Esophagus (tissue), 2 donors: ENCODE measurements around the gene SNRPD3. TPM values are rescaled to one million over a fixed set of nuclear protein-coding genes. Genes with fewer than 3 reads are reported as not detected.
"Not testable (repeated sequence)": the region's sequence is repeated elsewhere in the genome, so short reads cannot be mapped to it uniquely, and the experiment has no call there.

Experiments used
- H3K27ac ChIP-seq, 2 donors: one replicate each; pipeline ENCODE4 v1.5.1; 2013; ENCODE audit warnings: low read depth in 2 of 2, mild to moderate bottlenecking in 2 of 2, inconsistent platforms in 1 of 2, low read length in 1 of 2, moderate library complexity in 1 of 2
- H3K27me3 ChIP-seq, 2 donors: one replicate each; pipeline ENCODE4 v1.6.1; 2013; ENCODE audit warnings: low read length in 2 of 2, control low read depth in 1 of 2, mild to moderate bottlenecking in 1 of 2; ENCODE audit not compliant: insufficient read depth in 2 of 2, control insufficient read depth in 1 of 2
- H3K36me3 ChIP-seq, 2 donors: one replicate each; pipeline ENCODE4 v1.6.1; 2013; ENCODE audit warnings: low read length in 1 of 2; ENCODE audit not compliant: control insufficient read depth in 2 of 2, insufficient read depth in 2 of 2
- H3K4me1 ChIP-seq, 2 donors: one replicate each; pipeline ENCODE4 v1.6.1; 2013; ENCODE audit warnings: low read length in 1 of 2; ENCODE audit not compliant: control insufficient read depth in 2 of 2, insufficient read depth in 2 of 2
- H3K4me3 ChIP-seq, 2 donors: one replicate each; pipeline ENCODE4 v1.5.1; 2013; ENCODE audit warnings: low read length in 2 of 2, mild to moderate bottlenecking in 2 of 2, low read depth in 1 of 2, moderate library complexity in 1 of 2
- H3K9me3 ChIP-seq, 2 donors: one replicate each; pipeline ENCODE4 v1.6.1; 2013; ENCODE audit warnings: mild to moderate bottlenecking in 2 of 2, low read depth in 1 of 2, low read length in 1 of 2, moderate library complexity in 1 of 2; ENCODE audit not compliant: control insufficient read depth in 2 of 2, insufficient read depth in 1 of 2
- WGBS, 2 donors: extraction: QIAGEN DNeasy Blood & Tissue Kit; methylation state at CpG; one replicate each; pipeline ENCODE4 v1.1.7; 2013; 5-methylcytosine and 5-hydroxymethylcytosine counted together
- polyA plus RNA-seq, 2 donors: library from polyadenylated mRNA; stranded (reverse); fragments of 200-250 nt; gene quantifications; one replicate each; pipeline ENCODE4 v1.2.3, GENCODE V29; 2013
- donor health status: healthy with polysubstance abuse.
- donor health status: Bipolar disorder and iron deficiency.

The SNRPD3 gene
- polyA plus RNA-seq, 2 donors, result 71.3 to 134 TPM

GRCh38 chr22:24595228-24595627 lies 39.4 kb downstream of the SNRPD3 start:
- Histone ChIP-seq H3K27ac (no peak overlapping the region), H3K9me3 (peaks cover 0 to 2% of the 10 kb centered on the region in 2 donors), H3K4me3 (no peak overlapping the region), H3K4me1 (peaks cover 0 to 20% of the 10 kb centered on the region in 2 donors), H3K27me3 (no peaks in the 10 kb centered on the region), H3K36me3 (no peaks in the 10 kb centered on the region)
- 88 to 90% methylated on average over 6 of the region's 6 CpGs for WGBS, 2 donors

GRCh38 chr22:24595863-24596262 lies 40.1 kb downstream of the SNRPD3 start:
- H3K4me1 ChIP-seq, result peaks cover 0 to 23% of the 10 kb centered on the region in 2 donors
- peaks cover 0 to 2% of the 10 kb centered on the region in 2 donors for H3K9me3 ChIP-seq
- WGBS, 2 donors, result 93 to 94% methylated on average over 4 of the region's 4 CpGs
- no peaks in the 10 kb centered on the region for H3K27me3 ChIP-seq
- H3K4me3 ChIP-seq, result no peak overlapping the region
- no peak overlapping the region for H3K27ac ChIP-seq
- no peaks in the 10 kb centered on the region for H3K36me3 ChIP-seq

- 84 to 91% methylated on average over 9 of the region's 9 CpGs for WGBS, 2 donors
- not testable (repeated sequence) for H3K9me3 ChIP-seq, H3K4me3 ChIP-seq, H3K27me3 ChIP-seq, H3K36me3 ChIP-seq, H3K27ac ChIP-seq
- H3K4me1 ChIP-seq, result peaks cover 0 to 17% of the 10 kb centered on the region in 2 donors
Measured at GRCh38 chr22:24597076-24597475, 41.3 kb downstream of the SNRPD3 start.

DNA sequence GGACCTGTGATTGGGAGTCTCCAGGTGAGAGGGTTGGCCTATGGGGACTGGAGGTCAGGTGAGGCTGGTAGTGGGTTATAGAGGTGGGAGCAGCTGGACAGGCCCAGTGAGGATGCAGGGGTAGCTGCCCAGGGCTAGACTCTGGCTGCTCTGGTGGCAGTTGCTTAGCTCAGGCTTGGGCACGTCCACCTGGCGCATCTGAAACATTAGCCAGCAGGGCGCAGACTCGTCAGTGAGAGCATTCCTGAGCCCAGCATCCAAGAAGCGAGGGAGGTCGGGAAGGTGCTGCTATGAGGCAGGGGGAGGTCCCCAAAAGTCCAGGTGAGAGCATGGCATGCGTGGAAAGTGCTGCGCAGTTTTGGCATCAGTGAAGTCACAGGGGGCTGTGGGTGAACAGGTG lies 43.7 kb downstream of the SNRPD3 start:
- Histone ChIP-seq H3K4me3 (no peak overlapping the region), H3K27me3 (no peaks in the 10 kb centered on the region)
- 48 to 67% methylated on average over 8 of the region's 8 CpGs for WGBS, 2 donors

GRCh38 chr22:24599958-24600715 lies 44.3 kb downstream of the SNRPD3 start:
- H3K27ac ChIP-seq, H3K4me3 ChIP-seq, H3K27me3 ChIP-seq, H3K4me1 ChIP-seq, H3K36me3 ChIP-seq, H3K9me3 ChIP-seq: not testable (repeated sequence)
- WGBS, 2 donors, result 63 to 67% methylated on average over 3 of the region's 3 CpGs

More for the DNA sequence above, 43.7 kb downstream of the SNRPD3 start:
- H3K36me3 ChIP-seq, result no peaks in the 10 kb centered on the region
- H3K4me1 ChIP-seq, result peaks cover 0 to 6% of the 10 kb centered on the region in 2 donors
- no peaks in the 10 kb centered on the region for H3K9me3 ChIP-seq
- no peak overlapping the region for H3K27ac ChIP-seq

GRCh38 chr22:24601217-24602104 lies 45.7 kb downstream of the SNRPD3 start:
- Histone ChIP-seq H3K4me1 (peaks cover 0 to 5% of the 10 kb centered on the region in 2 donors), H3K27me3 (no peaks in the 10 kb centered on the region), H3K4me3 (no peak overlapping the region), H3K27ac (no peak overlapping the region), H3K9me3 (no peaks in the 10 kb centered on the region), H3K36me3 (no peaks in the 10 kb centered on the region)
- WGBS, 2 donors, result 60 to 62% methylated on average over 12 of the region's 12 CpGs

DNA sequence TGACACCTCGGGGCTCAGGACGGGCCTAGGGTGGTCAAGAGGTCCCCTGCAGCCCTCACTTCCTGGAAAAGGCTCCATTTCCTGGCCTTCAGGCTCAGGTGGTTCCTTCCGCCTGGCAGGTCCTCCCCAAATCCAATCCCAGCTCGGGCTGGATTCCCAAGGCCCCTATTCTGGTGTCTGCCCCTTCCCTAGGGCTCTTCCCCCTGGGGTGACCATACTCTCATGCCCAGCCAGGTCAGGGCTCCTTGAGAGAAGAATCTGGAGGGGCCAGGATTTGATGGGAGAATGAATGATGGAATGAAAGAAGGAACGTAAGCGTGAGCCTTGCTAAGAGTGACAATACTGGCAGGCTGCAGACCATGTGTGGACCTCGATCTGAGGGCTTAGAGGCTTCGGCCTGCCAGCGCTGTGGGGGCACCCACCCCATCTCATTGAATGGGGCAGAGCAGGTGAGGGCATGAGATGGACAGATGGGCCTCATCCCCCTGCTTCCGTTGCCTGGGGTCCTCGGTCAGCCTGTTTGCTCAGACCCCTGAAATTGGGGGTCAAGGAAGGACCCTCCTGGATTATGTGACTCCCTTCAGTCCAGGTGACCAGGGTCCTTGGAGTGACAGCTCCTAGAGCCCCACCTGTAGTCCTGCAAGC lies 46.4 kb downstream of the SNRPD3 start:
- 87 to 90% methylated on average over 11 of the region's 11 CpGs for WGBS, 2 donors
- H3K27me3 ChIP-seq, H3K4me1 ChIP-seq, H3K4me3 ChIP-seq, H3K9me3 ChIP-seq, H3K36me3 ChIP-seq, H3K27ac ChIP-seq: not testable (repeated sequence)

GRCh38 chr22:24602847-24603769 lies 47.3 kb downstream of the SNRPD3 start, which contains the start of gene GGT1:
TSS of gene GGT1 (plus strand) at chr22:24603193. CDS start at chr22:24611082, 7,889 bp downstream.
- not testable (repeated sequence) for H3K9me3 ChIP-seq, H3K36me3 ChIP-seq, H3K4me3 ChIP-seq, H3K4me1 ChIP-seq, H3K27ac ChIP-seq, H3K27me3 ChIP-seq
- 56 to 58% methylated on average over 20 to 22 of the region's 22 CpGs for WGBS, 2 donors
